BJ (cell line): Measurements from ENCODE around the gene ITM2B. TPM values are rescaled to one million over a fixed set of nuclear protein-coding genes. Genes with fewer than 3 reads are reported as not detected.

ENCODE experiments used
- CTCF ChIA-PET: fragments of 350-600 bp; formaldehyde crosslinking; extraction: SDS; loops from one replicate; lab custom pipeline; 2021; ENCODE audit warnings: antibody characterized with exemption, inconsistent platforms; lab: Yijun Ruan, JAX
- POLR2A ChIA-PET: fragments of 300-600 bp; sonication (Branson Sonifier 250); formaldehyde crosslinking; extraction: SDS; loops from one replicate; lab custom pipeline; 2021; ENCODE audit warnings: antibody characterized with exemption; lab: Charles Lee
- DNase-seq: peaks from one replicate; pipeline ENCODE4 v3.0.0-alpha.2; 2011; ENCODE audit warnings: low read depth
- H3K27me3 ChIP-seq: 2 replicates; pipeline ENCODE4 v1.6.0; 2011; ENCODE audit warnings: low read length; ENCODE audit not compliant: control insufficient read depth, insufficient read depth
- H3K36me3 ChIP-seq: 2 replicates; pipeline ENCODE4 v1.5.1; 2011; ENCODE audit warnings: low read length; ENCODE audit not compliant: control insufficient read depth, insufficient read depth
- H3K4me3 ChIP-seq: 2 replicates; pipeline ENCODE4 v1.5.1; 2011; ENCODE audit warnings: low read depth, mild to moderate bottlenecking, control low read depth, low read length
- CTCF ChIP-seq: IDR thresholded peaks from 2 replicates; pipeline ENCODE4 v1.5.1; 2011; ENCODE audit warnings: low read depth, mild to moderate bottlenecking, control low read depth, inconsistent platforms, low read length, moderate library complexity; ENCODE audit not compliant: insufficient read depth
- polyA plus RNA-seq: library from polyadenylated mRNA; depleted of rRNA; stranded (reverse); fragments of >200 nt; gene quantifications from 2 replicates; pipeline ENCODE4 v1.2.3, GENCODE V29; 2011

ITM2B gene
- polyA plus RNA-seq, 1 experiment: 173 TPM

GRCh38 chr13:48224701-48225100 lies 8.3 kb upstream of the ITM2B start:
- Histone ChIP-seq H3K27me3 (no peaks in the 10 kb centered on the region; the same call in 1 of the 2 replicates), H3K4me3 (no peak overlapping the region), H3K36me3 (no peaks in the 10 kb centered on the region)
- ChIA-PET POLR2A (no interaction called here), CTCF (interaction anchor here (1.2 kb wide), 1 partner anchor 9 kb away, joined by 3 read pairs; the partner anchor contains the start of gene ITM2B)
- TF ChIP-seq CTCF: no peak
- DNase-seq: no peak

GRCh38 chr13:48230541-48230940 lies 2.5 kb upstream of the ITM2B start:
- CTCF ChIA-PET: interaction anchor here (0.7 kb wide), 1 partner anchor 39 kb away, joined by 6 read pairs; no protein-coding TSS in a partner anchor
- POLR2A ChIA-PET: no interaction called here
- no peak for DNase-seq
- Histone ChIP-seq H3K27me3 (no peaks in the 10 kb centered on the region; the same call in 1 of the 2 replicates), H3K4me3 (no peak overlapping the region), H3K36me3 (no peaks in the 10 kb centered on the region)
- TF ChIP-seq CTCF: no peak

GRCh38 chr13:48231080-48231479 lies 1.9 kb upstream of the ITM2B start:
- TF ChIP-seq CTCF: no peak
- ChIA-PET CTCF (interaction anchor here (0.7 kb wide), 1 partner anchor 40 kb away, joined by 6 read pairs; no protein-coding TSS in a partner anchor), POLR2A (no interaction called here)
- DNase-seq: no peak
- Histone ChIP-seq H3K36me3 (no peaks in the 10 kb centered on the region), H3K27me3 (no peaks in the 10 kb centered on the region; the same call in 1 of the 2 replicates), H3K4me3 (no peak overlapping the region)

- TF ChIP-seq CTCF: no peak
- DNase-seq: no peak
- Histone ChIP-seq H3K4me3 (no peak overlapping the region), H3K27me3 (no peaks in the 10 kb centered on the region), H3K36me3 (no peaks in the 10 kb centered on the region)
- ChIA-PET CTCF (interaction anchor here (1.7 kb wide), 2 partner anchors 11 to 137 kb away, joined by 3 to 5 read pairs; partner anchors contain the start of gene MED4), POLR2A (no interaction called here)
These were observed 1.1 kb upstream of the ITM2B start for GRCh38 chr13:48231933-48232332.

GRCh38 chr13:48232420-48233045 lies 473 bp upstream of the ITM2B start:
- ChIA-PET CTCF (interaction anchor here (0.8 to 1.7 kb wide), 5 partner anchors 8 to 348 kb away, joined by 3 to 5 read pairs (median 3); partner anchors contain the start of gene MED4), POLR2A (no interaction called here)
- no peaks in the 10 kb centered on the region for H3K36me3 ChIP-seq
- H3K4me3 ChIP-seq: peak overlapping the region; percentile 54
- no peaks in the 10 kb centered on the region for H3K27me3 ChIP-seq
- no peak for TF ChIP-seq CTCF
- DNase-seq: no peak
